Stimulated activated memory B cell treated with anti-CD40 and anti-IgM and Interleukin-4, amounts not matched to agents 10 μg/mL and 1 μg/mL and 100 μg/mL, for 72 hours (primary cell): ENCODE results near the gene TMEM219.
A peak's percentile ranks its signal among the peaks of the same experiment; 100 is the strongest.

Source experiments
- ATAC-seq: fragments of 150-1000 bp; cut with Tn5 transposase; 2 replicates; pipeline ENCODE4 v1.10.0; 2021
- H3K27ac Mint-ChIP-seq: one replicate; pipeline ENCODE4 v1.8.0; 2022; ENCODE audit warnings: mild to moderate bottlenecking, mixed read lengths
- H3K27me3 Mint-ChIP-seq: one replicate; pipeline ENCODE4 v1.8.0; 2022; ENCODE audit warnings: mixed read lengths
- H3K36me3 Mint-ChIP-seq: one replicate; pipeline ENCODE4 v1.8.0; 2022; ENCODE audit warnings: mixed read lengths
- H3K4me1 Mint-ChIP-seq: one replicate; pipeline ENCODE4 v1.8.0; 2022; ENCODE audit warnings: mixed read lengths
- H3K4me3 Mint-ChIP-seq: one replicate; pipeline ENCODE4 v1.8.0; 2022; ENCODE audit warnings: mild to moderate bottlenecking, moderate library complexity, mixed read lengths
- H3K9me3 Mint-ChIP-seq: one replicate; pipeline ENCODE4 v1.8.0; 2022; ENCODE audit warnings: mixed read lengths

TMEM219 gene

GRCh38 chr16:29994600-29995323, 32.9 kb downstream of the TMEM219 start:
- Mint-ChIP-seq H3K4me1 (peaks cover 38% of the 10 kb centered on the region), H3K4me3 (peak overlapping the region; percentile 97), H3K9me3 (no peaks in the 10 kb centered on the region), H3K27ac (peak overlapping the region; percentile 88), H3K36me3 (peaks cover 30% of the 10 kb centered on the region), H3K27me3 (no peaks in the 10 kb centered on the region)
- peak; percentile 72 for ATAC-seq

GRCh38 chr16:29995324-29995910, 33.5 kb downstream of the TMEM219 start, which contains the start of gene HIRIP3:
Gene HIRIP3 (minus strand): TSS chr16:29995617. CDS start chr16:29995605, 12 bp downstream.
- H3K4me1 Mint-ChIP-seq = peaks cover 39% of the 10 kb centered on the region
- ATAC-seq = peak; percentile 81
- no peaks in the 10 kb centered on the region for H3K9me3 Mint-ChIP-seq
- H3K4me3 Mint-ChIP-seq = peak within 1 kb of the TSS; percentile 97
- H3K27ac Mint-ChIP-seq = peak within 1 kb of the TSS; percentile 88
- H3K27me3 Mint-ChIP-seq = no peaks in the 10 kb centered on the region
- H3K36me3 Mint-ChIP-seq = peaks cover 30% of the 10 kb centered on the region

- H3K27me3 Mint-ChIP-seq = no peaks in the 10 kb centered on the region
- H3K4me1 Mint-ChIP-seq = peaks cover 39% of the 10 kb centered on the region
- H3K36me3 Mint-ChIP-seq = peaks cover 26% of the 10 kb centered on the region
Observed at GRCh38 chr16:29995911-29996765, 34.3 kb downstream of the TMEM219 start, which contains the start of gene INO80E. Gene INO80E (plus strand): TSS chr16:29996241. CDS start chr16:29996311, 70 bp downstream.

GRCh38 chr16:29996766-29997250, 34.9 kb downstream of the TMEM219 start:
- Mint-ChIP-seq H3K27ac (peak overlapping the region; percentile 88), H3K4me1 (peaks cover 42% of the 10 kb centered on the region), H3K36me3 (peaks cover 30% of the 10 kb centered on the region), H3K9me3 (no peaks in the 10 kb centered on the region), H3K4me3 (peak overlapping the region; percentile 97), H3K27me3 (no peaks in the 10 kb centered on the region)
- no peak for ATAC-seq

More at GRCh38 chr16:29995911-29996765, 34.3 kb downstream of the TMEM219 start, which contains the start of gene INO80E:
- H3K4me3 Mint-ChIP-seq = peak within 1 kb of the TSS; percentile 97
- peak; percentile 99 for ATAC-seq
- peak within 1 kb of the TSS; percentile 88 for H3K27ac Mint-ChIP-seq
- H3K9me3 Mint-ChIP-seq = no peaks in the 10 kb centered on the region

- H3K9me3 Mint-ChIP-seq = no peaks in the 10 kb centered on the region
- H3K27ac Mint-ChIP-seq = no peak overlapping the region
- no peaks in the 10 kb centered on the region for H3K27me3 Mint-ChIP-seq
- H3K36me3 Mint-ChIP-seq = peaks cover 30% of the 10 kb centered on the region
- H3K4me1 Mint-ChIP-seq = peaks cover 45% of the 10 kb centered on the region
- H3K4me3 Mint-ChIP-seq = no peak overlapping the region
- no peak for ATAC-seq
Observed at GRCh38 chr16:29999605-30000004, 37.7 kb downstream of the TMEM219 start.

GRCh38 chr16:30000735-30001631, 39.1 kb downstream of the TMEM219 start:
- no peaks in the 10 kb centered on the region for H3K9me3 Mint-ChIP-seq
- H3K27ac Mint-ChIP-seq = no peak overlapping the region
- no peak overlapping the region for H3K4me3 Mint-ChIP-seq
- H3K4me1 Mint-ChIP-seq = peaks cover 40% of the 10 kb centered on the region
- H3K36me3 Mint-ChIP-seq = peaks cover 29% of the 10 kb centered on the region
- H3K27me3 Mint-ChIP-seq = no peaks in the 10 kb centered on the region
- ATAC-seq = no peak

- H3K4me1 Mint-ChIP-seq = peaks cover 28% of the 10 kb centered on the region
- H3K27ac Mint-ChIP-seq = no peak overlapping the region
- peaks cover 29% of the 10 kb centered on the region for H3K36me3 Mint-ChIP-seq
- H3K27me3 Mint-ChIP-seq = peaks cover under 1% of the 10 kb centered on the region
- no peaks in the 10 kb centered on the region for H3K9me3 Mint-ChIP-seq
- ATAC-seq = no peak
- H3K4me3 Mint-ChIP-seq = no peak overlapping the region
Observed at GRCh38 chr16:30002614-30003346, 40.9 kb downstream of the TMEM219 start.

GRCh38 chr16:30003670-30004423, 42.0 kb downstream of the TMEM219 start:
- ATAC-seq = no peak
- H3K9me3 Mint-ChIP-seq = no peaks in the 10 kb centered on the region
- no peak overlapping the region for H3K4me3 Mint-ChIP-seq
- H3K27me3 Mint-ChIP-seq = peaks cover 10% of the 10 kb centered on the region
- H3K27ac Mint-ChIP-seq = no peak overlapping the region
- peaks cover 28% of the 10 kb centered on the region for H3K4me1 Mint-ChIP-seq
- peaks cover 29% of the 10 kb centered on the region for H3K36me3 Mint-ChIP-seq

- Mint-ChIP-seq H3K4me3 (no peak overlapping the region), H3K27ac (no peak overlapping the region), H3K36me3 (peaks cover 23% of the 10 kb centered on the region), H3K27me3 (peaks cover 16% of the 10 kb centered on the region), H3K9me3 (no peaks in the 10 kb centered on the region), H3K4me1 (peaks cover 25% of the 10 kb centered on the region)
- no peak for ATAC-seq
Observed at GRCh38 chr16:30004424-30004776, 42.5 kb downstream of the TMEM219 start.

- no peak overlapping the region for H3K4me3 Mint-ChIP-seq
- peaks cover 22% of the 10 kb centered on the region for H3K4me1 Mint-ChIP-seq
- H3K27ac Mint-ChIP-seq = no peak overlapping the region
- H3K27me3 Mint-ChIP-seq = peaks cover 20% of the 10 kb centered on the region
- H3K36me3 Mint-ChIP-seq = peaks cover 19% of the 10 kb centered on the region
- H3K9me3 Mint-ChIP-seq = no peaks in the 10 kb centered on the region
- peak; percentile 32 for ATAC-seq
Observed at GRCh38 chr16:30004811-30005242, 42.9 kb downstream of the TMEM219 start.

GRCh38 chr16:30005341-30006094, 43.6 kb downstream of the TMEM219 start:
- Mint-ChIP-seq H3K27me3 (peaks cover 27% of the 10 kb centered on the region), H3K4me1 (peaks cover 28% of the 10 kb centered on the region), H3K4me3 (no peak overlapping the region), H3K36me3 (peaks cover 18% of the 10 kb centered on the region), H3K9me3 (no peaks in the 10 kb centered on the region), H3K27ac (no peak overlapping the region)
- ATAC-seq = peak; percentile 58

GRCh38 chr16:30006095-30006473, 44.2 kb downstream of the TMEM219 start:
- H3K36me3 Mint-ChIP-seq = peaks cover 18% of the 10 kb centered on the region
- ATAC-seq = no peak
- no peaks in the 10 kb centered on the region for H3K9me3 Mint-ChIP-seq

More at GRCh38 chr16:30006095-30006473, 44.2 kb downstream of the TMEM219 start:
- H3K4me1 Mint-ChIP-seq = peaks cover 31% of the 10 kb centered on the region
- no peak overlapping the region for H3K4me3 Mint-ChIP-seq
- peaks cover 31% of the 10 kb centered on the region for H3K27me3 Mint-ChIP-seq
- no peak overlapping the region for H3K27ac Mint-ChIP-seq
